IPS-18c (cell line): ENCODE measurements around the gene MYO19.
"Not testable (repeated sequence)": the region's sequence is repeated elsewhere in the genome, so short reads cannot be mapped to it uniquely, and the experiment has no call there.

Source experiments
- H3K4me3 ChIP-seq: 2 replicates; pipeline ENCODE4 v1.7.0; 2013; ENCODE audit warnings: low read depth, mild to moderate bottlenecking, low read length, moderate library complexity; ENCODE audit not compliant: insufficient read depth
- H3K9me3 ChIP-seq: one replicate; pipeline ENCODE4 v1.6.1; 2013; ENCODE audit warnings: mild to moderate bottlenecking, low read length, moderate library complexity; ENCODE audit not compliant: control insufficient read depth, insufficient read depth

The MYO19 gene

DNA sequence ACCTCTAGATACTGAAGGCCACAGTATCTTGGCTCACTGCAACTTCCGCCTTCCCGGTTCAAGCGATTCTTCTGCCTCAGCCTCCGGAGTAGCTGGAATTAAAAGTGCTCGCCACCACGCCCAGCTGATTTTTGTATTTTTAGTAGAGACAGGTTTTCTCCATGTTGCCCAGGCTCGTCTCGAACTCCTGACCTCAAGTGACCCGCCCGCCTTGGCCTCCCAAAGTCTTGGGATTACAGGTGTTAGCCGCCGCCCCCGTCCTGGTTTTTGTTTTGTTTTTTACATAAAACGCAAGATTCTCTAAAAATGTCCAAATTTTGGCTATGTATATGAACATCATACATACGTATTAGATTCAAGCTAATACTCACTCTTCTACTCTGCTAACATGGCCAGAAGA, 8.1 kb upstream of the MYO19 start:
- Histone ChIP-seq H3K9me3 (no peaks in the 10 kb centered on the region), H3K4me3 (no peak overlapping the region)

DNA sequence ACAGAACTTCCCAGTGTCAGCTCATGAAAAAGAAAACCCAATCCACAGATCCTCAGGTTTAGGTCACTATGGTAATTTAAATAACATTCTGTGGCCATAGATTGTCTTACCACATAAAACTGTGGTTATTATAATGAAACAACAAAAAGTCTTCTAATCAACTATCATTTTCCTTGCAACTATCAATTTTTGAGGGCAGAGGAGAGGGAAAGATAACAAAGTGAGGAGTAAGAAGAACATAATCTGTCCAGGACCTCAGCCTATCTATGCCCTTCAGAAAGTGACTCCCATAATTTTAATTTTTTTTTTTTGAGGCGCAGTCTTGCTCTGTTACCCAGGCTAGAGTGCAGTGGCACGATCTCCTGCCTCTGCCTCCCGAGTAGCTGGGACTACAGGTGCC, 6.0 kb upstream of the MYO19 start:
- Histone ChIP-seq H3K9me3 (no peaks in the 10 kb centered on the region), H3K4me3 (no peak overlapping the region)

DNA sequence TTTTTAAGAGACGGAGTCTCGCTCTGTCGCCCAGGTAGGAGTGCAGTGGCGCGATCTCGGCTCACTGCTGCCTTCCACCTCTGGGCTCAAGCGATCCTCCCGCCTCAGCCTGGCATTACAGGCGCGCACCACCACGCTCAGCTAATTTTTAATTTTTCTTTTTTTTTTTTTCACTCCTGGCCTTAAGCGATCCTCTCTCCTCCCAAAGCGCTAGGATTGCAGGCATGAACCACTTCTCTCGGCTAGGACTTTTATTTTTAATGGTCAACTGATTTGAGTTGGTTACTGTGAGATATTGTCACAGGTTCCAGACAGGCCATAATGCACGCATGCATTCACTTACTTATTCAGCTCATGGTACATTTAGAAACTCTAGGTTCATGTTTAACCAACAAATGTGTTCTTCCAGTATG, 1.0 kb upstream of the MYO19 start:
- H3K4me3 ChIP-seq, result peak overlapping the region; percentile 98
- no peaks in the 10 kb centered on the region for H3K9me3 ChIP-seq

DNA sequence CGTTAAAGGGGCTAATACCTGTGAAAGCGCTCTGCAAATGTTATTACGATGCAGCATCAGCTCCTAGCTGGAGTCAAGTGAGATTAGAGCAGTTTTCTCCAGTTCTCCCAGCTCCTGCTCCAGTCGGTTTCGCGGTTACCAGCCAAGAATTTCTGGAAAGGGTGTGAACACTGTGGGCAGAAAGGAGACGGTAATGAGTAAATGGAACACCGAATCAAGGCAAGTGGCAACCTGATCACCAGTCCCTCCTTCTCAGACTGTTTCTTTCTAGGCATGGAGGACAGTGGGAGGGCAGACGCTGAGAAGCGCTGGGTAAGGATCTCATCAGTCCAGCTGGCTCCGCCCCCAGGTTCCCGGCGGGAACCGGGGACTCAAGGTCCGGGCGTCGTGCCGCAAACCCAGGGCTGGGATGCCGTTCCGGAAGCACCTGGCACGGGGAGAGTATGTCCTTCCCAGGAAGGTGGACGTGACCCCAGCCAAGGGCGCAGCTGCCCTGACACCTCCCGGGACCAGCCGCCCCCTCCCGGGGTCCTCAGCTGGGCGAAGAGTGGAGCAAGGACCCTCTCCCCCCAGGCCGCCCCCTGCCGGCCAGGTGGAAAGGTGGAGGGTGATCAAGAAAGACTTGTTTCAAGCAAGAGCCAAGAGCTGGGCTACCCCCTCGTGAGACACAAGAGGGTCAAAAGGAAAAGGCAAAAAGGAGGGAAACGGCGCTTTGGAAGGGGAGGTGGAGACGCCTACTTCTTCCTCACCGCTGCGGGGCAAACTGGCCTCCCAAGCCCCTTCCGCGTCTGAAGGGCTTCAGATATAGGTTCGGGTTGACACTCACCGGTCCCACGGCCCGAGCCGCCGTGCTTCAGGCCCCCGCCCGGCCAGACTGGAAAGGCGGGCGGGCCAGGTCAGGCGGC, 481 bp downstream of the MYO19 start:
- H3K9me3 ChIP-seq, result no peaks in the 10 kb centered on the region
- peak overlapping the region; percentile 98 for H3K4me3 ChIP-seq

DNA sequence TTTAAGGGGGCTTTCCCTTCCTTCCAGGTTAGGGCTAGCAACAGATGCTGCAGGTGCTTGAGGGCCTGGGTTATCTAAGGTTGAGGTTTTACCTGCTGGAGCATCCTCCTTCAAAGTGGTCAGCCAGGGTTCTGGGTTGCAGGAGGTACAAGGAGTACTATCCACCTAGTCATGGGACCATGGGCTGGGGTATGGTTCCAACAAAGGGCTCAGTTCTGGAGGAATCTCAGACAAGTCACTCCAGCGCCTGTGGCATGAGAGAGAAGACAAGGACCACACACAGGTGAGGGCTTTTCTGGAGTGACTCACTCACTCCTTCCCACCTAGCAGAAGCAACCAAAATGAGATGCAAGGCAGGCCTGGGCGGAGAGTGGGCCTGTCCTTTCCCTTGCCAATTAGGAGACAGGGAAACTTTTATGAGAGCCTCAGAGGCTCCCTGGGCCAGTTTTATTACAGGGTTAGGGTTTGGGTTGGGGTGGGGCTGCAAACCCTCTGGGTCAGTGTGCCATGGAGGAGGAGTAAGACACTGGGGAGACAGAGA, 2.2 kb downstream of the MYO19 start:
- no peak overlapping the region; the same call in 1 of the 2 replicates for H3K4me3 ChIP-seq

DNA sequence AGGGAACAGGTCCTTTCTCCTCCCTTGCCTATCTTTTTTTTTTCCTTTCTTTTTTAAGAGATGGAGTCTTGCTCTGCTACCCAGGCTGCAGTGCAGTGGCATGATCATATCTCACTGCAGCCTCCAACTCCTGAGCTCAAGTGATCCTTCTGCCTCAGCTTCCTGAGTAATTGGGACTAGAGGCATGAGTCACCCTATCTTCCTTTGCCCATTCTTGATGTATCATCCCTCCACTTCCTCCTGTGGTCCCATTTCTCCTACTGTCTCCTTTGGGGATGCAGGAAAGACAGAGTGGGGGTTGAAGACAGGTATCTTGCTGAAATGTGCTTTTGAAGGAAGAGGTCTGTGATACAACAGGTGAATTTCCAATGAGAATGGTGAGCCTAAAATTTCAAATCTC, 5.5 kb downstream of the MYO19 start:
- H3K4me3 ChIP-seq, result no peak overlapping the region
- no peaks in the 10 kb centered on the region for H3K9me3 ChIP-seq

More for the DNA sequence above, 2.2 kb downstream of the MYO19 start:
- no peaks in the 10 kb centered on the region for H3K9me3 ChIP-seq

DNA sequence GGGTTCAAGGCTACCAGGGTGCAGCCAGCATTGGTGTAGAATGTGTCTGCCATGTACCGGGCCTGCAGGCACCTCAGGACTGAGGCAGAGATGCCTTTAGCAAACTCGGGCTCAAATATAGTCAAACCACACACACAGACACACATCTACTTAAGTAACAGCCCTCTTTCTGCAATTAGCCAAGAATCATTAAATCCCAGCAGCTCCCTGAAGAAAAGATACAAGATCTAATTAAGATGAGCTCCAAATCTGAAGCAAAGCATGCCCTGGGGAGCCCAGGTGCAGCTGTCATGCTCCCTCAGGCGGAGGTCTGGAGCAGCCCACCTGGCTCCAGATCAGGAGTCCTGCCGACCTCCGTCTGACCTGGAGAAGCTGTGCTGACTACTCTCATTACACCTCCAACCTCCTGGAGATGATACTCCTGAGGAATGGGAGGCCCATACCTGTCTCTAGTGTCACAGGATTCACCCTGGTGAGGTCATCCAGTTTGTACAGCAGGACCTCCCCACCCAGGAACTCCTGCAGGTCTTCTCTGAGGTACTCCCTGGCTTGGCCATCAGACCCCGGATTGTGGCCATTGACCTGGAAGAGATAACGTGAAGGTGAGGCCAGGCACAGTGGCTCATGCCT, 6.9 kb downstream of the MYO19 start:
- H3K9me3 ChIP-seq, result no peaks in the 10 kb centered on the region
- no peak overlapping the region for H3K4me3 ChIP-seq

DNA sequence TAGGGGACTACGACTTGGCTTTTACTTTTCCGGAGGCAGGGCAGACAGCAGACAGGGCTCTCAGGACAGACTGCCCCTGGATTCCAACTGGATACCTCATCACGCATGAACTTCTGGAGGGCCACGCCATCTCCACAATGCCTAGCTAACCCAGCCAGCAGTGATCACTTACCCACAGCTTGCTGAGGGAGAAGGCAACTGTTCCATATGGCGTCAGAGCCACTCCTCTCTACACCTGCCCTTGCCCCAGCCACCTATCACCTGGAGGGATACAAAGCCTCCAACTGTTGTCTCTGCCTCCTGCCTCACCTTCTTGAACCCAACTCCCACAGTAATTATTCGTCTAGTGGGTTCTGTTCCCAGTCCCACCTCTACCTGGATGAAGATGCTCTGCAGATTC, 8.8 kb downstream of the MYO19 start:
- Histone ChIP-seq H3K4me3 (no peak overlapping the region), H3K9me3 (no peaks in the 10 kb centered on the region)

DNA sequence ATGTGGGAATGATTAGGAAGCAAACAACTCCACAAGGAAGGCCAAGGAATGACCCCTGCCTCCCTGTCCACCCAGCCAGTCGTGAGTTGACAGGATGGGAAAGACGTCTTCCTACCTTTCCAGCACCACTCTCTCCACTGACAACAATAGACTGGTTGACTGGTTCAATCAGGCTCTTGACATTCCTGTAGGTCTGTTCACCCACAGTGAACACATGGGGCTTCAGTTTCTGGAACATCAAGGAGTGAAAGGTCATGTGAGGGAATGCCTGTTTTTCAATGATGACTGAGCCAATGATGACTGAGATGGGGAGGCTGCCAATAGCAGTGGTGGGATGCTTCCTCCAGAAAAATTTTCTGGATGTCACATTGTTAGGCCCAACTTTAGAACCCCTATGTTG, 9.6 kb downstream of the MYO19 start:
- Histone ChIP-seq H3K4me3 (no peak overlapping the region), H3K9me3 (no peaks in the 10 kb centered on the region)

DNA sequence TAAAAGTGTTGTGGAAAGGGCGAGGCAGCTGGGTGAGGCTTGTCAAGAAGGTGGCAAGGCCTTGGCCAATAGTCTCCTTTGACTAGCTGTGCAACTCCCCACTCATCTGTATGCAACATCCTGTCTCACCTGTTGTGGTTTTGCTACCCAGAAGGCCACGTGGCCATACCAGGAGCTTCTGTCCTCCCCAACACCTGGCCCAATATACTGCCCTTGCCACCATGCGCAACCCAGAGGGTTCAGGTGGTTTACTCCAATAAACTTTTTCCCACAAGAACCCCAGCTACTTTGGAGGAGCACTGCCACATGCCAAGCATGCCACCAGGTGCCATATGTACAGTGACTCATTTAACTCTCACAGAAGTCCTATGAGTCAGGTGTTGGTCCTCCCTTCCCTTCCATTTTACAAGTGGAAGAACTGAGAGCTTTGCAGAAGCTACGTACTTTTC, 10.2 kb downstream of the MYO19 start:
- no peak overlapping the region for H3K4me3 ChIP-seq

DNA sequence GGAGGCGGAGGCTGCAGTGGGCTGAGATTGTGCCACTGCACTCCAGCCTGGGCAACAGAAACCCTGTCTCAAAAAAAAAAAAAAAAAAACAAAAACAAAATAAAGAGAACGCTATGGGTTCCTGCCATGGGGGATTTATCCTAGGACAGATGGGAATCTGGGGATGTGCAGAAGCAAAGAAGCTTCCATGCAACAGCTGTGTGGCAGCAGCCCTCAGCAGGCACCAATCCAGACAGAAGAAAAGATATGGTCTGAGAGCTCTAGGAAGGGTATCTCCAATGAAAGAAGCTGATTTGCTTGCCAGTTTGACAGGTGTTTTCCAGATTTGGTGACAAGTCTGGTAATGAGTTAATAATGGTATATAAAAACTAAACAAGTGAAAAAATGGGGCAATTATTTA, 11.6 kb downstream of the MYO19 start:
- Histone ChIP-seq H3K4me3 (no peak overlapping the region), H3K9me3 (no peaks in the 10 kb centered on the region)

More for the DNA sequence above, 10.2 kb downstream of the MYO19 start:
- H3K9me3 ChIP-seq, result no peaks in the 10 kb centered on the region

DNA sequence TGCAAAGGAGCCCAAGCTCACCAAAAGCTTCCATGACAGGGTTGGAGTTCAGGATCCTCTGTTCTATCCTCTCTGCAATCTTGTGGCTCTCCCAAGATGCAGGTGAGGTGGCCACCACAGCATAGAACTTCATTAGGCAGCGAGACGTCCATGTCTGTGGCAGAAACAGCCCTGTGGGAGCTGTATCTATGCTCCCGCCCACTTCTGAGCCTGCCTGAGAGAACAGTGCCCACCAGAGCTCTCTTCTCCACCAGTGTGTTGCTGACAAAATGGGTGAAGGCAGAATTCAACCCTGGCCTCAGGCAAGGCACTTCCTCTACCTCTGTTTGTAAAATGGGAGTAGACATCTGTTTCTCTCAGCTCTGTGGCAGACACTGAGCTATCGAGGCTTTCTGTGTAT, 18.8 kb downstream of the MYO19 start:
- H3K4me3 ChIP-seq, result no peak overlapping the region
- no peaks in the 10 kb centered on the region for H3K9me3 ChIP-seq

DNA sequence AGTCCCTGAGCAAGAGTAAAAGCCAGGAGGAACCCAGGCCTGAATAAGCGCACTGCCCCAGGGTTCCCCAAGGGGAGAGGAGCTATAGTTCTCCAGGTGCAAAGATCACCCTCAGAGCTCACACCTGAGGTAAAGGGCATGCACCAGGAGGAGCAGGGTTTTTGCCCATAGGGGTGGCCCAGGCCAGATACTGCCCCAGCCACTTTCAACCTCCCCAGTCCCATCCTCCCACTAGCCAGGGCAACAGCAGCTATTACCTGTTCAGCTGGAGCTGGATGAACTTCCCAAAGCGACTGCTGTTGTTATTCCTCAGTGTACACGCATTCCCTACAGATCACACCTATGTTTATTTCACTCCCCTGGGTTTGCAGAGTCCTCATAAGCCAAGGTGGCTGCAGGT, 19.8 kb downstream of the MYO19 start:
- H3K9me3 ChIP-seq, result no peaks in the 10 kb centered on the region
- no peak overlapping the region for H3K4me3 ChIP-seq

DNA sequence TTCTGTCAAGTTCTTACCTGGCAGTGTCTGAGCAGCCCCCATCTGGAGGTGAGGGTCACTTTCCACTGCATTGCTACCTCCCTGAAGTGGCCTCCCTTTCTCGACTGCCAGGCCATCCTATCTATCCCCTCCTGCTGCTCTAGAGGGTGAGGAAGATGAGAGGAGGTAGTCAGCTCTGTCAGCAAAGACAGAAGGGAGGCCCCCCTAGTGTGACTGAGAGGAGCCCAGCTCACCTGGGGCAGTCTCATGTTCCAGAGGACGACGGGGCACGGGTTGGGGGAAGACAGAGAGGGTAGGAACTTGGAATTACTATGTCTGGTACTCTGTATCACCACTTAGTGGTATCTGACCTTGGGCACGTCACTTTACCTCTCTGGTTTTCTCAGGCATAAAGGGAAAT, 22.0 kb downstream of the MYO19 start:
- Histone ChIP-seq H3K4me3 (no peak overlapping the region), H3K9me3 (no peaks in the 10 kb centered on the region)

DNA sequence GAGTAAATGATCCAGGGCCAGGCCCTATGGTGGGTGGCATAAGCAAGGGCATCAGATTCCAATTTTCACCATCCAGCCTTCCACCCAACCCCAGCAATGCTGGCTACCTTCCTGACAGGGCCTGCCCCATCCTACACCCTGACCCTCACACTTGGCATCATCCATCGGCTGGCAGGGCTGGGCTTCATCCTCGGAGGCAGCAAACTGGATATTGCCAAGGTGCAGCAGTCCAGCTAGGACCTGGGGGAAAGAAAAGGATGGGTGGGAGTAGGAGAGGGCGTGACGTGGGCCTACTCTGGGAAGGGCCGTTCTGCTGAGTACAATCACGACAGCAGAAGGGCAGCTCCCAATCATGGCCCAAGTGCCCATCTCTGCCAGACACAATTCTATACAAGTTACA, 23.5 kb downstream of the MYO19 start:
- no peaks in the 10 kb centered on the region for H3K9me3 ChIP-seq

DNA sequence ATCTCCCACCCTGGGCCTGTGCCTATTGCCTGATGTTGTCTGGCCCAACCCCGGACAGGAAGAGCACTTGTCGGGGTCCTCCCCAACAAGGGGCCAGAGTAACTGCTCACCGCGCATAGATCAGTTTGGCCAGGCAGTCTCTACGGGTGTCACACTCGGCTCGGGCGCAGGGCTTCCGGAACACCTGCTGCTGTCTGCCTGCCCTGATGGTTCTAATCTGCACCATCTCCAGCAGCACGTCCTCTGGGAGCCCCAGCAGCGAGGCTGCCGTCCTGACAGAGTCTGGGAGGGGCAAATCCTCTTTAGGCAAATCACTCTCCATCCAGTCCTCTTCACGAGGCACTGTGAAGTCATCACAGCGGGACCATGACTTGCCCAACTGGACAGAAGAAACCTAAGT, 24.0 kb downstream of the MYO19 start:
- H3K9me3 ChIP-seq, result no peaks in the 10 kb centered on the region
- H3K4me3 ChIP-seq, result no peak overlapping the region

More for the DNA sequence above, 23.5 kb downstream of the MYO19 start:
- H3K4me3 ChIP-seq, result no peak overlapping the region

DNA sequence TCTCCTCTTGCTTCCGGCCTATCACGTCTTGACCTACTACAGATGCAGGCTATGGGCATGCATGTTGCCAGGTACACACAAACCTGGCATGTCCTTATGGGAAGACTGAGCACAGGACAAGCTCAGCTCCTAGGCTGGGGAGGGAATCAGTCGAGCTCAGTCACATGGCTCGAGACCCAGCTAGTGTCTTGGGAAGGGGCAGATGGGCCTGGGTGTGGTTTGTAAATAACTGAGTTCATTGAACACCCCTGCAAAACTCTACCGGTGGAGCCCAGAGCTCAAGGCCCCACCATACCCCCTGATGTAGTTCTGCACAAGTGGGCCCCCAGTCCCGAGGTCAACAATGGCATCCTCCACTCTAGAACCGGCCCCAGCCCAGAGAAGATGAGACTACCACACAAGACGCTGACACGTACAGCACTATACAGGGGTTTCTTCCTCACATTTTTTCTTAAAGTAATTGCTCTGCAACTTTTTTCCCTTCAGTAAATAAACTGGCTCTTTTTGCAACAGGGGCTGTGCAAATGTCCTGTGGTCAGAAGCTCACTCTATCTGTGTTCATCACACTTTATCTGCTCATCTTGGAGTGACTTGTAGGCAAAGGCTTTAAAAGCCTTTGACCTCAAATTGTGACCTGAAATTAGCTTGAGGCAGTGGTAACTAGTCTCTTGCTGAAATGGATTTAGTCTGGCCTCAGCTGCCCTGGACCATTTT, 25.2 kb downstream of the MYO19 start:
- Histone ChIP-seq H3K4me3 (no peak overlapping the region), H3K9me3 (no peaks in the 10 kb centered on the region)

DNA sequence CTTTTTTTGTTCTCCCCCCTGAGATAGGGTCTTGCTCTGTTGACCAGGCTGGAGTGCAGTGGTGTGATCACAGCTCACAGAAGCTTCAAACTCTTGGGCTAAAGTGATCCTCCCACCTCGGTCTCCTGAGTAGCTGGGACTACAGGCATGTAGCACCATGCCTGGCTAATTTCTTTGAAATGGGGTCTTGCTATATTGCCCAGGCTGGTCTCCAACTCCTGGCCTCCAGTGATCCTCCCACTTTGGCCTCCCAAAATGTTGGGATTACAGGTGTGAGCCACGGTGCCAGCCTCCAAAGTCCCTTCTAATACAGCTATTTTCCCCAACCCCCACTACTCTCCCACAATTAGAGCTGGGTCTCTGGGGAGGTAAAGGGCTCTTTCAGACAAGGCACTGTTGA, 26.2 kb downstream of the MYO19 start:
- not testable (repeated sequence) for H3K4me3 ChIP-seq, H3K9me3 ChIP-seq
